Measurements from ENCODE around the gene COL6A1. TPM values are rescaled to one million over a fixed set of nuclear protein-coding genes. Genes with fewer than 3 reads are reported as not detected.
"Not testable (repeated sequence)": the region's sequence is repeated elsewhere in the genome, so short reads cannot be mapped to it uniquely, and the experiment has no call there.

The COL6A1 gene
- total and polyA plus RNA-seq, 2 experiments from 2014 or later: 296 to 592 TPM

DNA sequence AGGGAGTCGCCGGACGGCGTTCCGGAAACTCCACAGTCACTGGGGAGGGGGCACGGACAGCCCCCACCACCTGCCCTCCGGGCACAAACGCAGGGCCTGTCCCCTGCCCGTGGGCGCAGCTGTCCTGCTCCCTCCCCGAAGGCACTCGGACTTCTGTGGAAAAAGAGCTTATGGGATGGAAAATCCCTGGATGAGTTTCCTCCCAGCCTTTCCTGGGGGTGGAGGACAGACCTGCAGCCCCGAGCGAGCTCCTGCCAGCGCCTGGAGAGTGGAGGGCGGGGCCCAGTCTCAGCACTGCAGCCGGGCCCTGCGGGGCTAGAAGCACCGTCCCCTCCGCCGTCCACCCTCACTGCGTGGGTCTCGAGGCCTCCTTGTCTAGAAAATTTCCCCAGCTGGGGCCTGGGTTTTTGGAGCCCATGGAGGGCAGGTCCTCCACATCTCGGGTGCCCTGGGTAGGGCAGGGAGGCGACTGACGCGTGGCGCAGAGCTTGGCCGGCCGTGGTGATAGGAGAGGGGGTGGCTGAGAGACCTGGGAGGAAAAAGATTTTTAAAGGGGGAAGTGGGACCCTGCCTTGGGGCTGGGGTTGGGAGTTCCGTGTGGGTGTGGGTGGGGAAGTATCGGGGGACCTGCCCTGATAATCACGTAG is 6.4 kb upstream of the COL6A1 start:
- Histone ChIP-seq H3K27me3 (peaks cover 9% of the 10 kb centered on the region), H3K36me3 (replicated peaks; ENCODE audit: insufficient read depth, low read depth) (no peaks in the 10 kb centered on the region), H3K27ac (peak overlapping the region; percentile 97), H3K79me2 (no peaks in the 10 kb centered on the region), H2AFZ (no peak overlapping the region), H3K9me3 (ENCODE audit: low read depth) (no peaks in the 10 kb centered on the region), H4K20me1 (ENCODE audit: insufficient read depth, poor library complexity, severe bottlenecking) (no peaks in the 10 kb centered on the region), H3K4me2 (peak overlapping the region; percentile 93), H3K9me2 (replicated peaks; ENCODE audit: insufficient read depth) (no peaks in the 10 kb centered on the region), H3K4me1 (ENCODE audit: insufficient read depth) (peaks cover 71% of the 10 kb centered on the region), H3K4me3 (no peak overlapping the region)
- TF ChIP-seq EZH2phosphoT487 (IDR thresholded peaks at IDR 0.05; ENCODE audit: low read depth, severe bottlenecking, unreplicated experiment) (no peak), EZH2 (IDR thresholded peaks at IDR 0.05; ENCODE audit: borderline replicate concordance) (no peak)
- TF ChIP-seq, protein P1, sequence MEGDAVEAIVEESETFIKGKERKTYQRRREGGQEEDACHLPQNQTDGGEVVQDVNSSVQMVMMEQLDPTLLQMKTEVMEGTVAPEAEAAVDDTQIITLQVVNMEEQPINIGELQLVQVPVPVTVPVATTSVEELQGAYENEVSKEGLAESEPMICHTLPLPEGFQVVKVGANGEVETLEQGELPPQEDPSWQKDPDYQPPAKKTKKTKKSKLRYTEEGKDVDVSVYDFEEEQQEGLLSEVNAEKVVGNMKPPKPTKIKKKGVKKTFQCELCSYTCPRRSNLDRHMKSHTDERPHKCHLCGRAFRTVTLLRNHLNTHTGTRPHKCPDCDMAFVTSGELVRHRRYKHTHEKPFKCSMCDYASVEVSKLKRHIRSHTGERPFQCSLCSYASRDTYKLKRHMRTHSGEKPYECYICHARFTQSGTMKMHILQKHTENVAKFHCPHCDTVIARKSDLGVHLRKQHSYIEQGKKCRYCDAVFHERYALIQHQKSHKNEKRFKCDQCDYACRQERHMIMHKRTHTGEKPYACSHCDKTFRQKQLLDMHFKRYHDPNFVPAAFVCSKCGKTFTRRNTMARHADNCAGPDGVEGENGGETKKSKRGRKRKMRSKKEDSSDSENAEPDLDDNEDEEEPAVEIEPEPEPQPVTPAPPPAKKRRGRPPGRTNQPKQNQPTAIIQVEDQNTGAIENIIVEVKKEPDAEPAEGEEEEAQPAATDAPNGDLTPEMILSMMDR (IDR thresholded peaks at IDR 0.05; ENCODE audit: poor library complexity): no peak
- peak; percentile 74 for DNase-seq (ENCODE audit: low spot score)
- 12% methylated on average over 32 of the region's 33 CpGs for WGBS (ENCODE audit: low lambda C conversion rate, missing lambda C conversion rate)

DNA sequence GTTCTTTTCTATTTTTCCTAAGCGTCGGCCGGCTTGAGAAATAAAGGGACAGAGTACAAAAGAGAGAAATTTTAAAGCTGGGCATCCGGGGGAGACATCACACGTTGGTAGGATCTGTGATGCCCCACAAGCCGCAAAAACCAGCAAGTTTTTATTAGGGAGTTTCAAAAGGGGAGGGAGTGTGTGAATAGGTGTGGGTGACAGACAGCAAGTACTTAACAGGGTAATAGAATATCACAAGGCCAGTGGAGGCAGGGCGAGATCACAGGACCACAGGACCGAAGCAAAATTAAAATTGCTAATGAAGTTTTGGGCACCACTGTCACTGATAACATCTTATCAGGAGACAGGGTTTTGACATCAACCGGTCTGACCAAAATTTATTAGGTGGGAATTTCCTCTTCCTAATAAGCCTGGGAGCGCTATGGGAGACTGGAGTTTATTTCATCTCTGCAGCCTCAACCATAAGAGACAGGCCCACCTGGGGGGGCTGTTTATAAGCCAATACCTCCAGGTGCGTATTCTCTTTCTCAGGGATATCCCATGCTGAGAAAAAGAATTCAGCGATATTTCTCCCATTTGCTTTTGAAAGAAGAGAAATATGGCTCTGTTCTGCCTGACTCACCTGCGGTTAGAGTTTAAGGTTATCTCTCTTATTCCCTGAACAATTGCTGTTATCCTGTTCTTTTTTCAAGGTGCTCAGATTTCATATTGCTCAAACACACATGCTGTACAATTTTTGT is 5.7 kb upstream of the COL6A1 start:
- Histone ChIP-seq H3K4me1 (ENCODE audit: insufficient read depth) (peaks cover 68% of the 10 kb centered on the region), H3K4me2 (peak overlapping the region; percentile 93), H3K27ac (peak overlapping the region; percentile 97)
- not testable (repeated sequence) for H4K20me1 ChIP-seq (ENCODE audit: insufficient read depth, poor library complexity, severe bottlenecking); H3K79me2 ChIP-seq; H3K9me2 ChIP-seq (replicated peaks; ENCODE audit: insufficient read depth); DNase-seq (ENCODE audit: low spot score); H2AFZ ChIP-seq; H3K9me3 ChIP-seq (ENCODE audit: low read depth); H3K27me3 ChIP-seq; H3K4me3 ChIP-seq; H3K36me3 ChIP-seq (replicated peaks; ENCODE audit: insufficient read depth, low read depth)
- WGBS (ENCODE audit: low lambda C conversion rate, missing lambda C conversion rate): 33% methylated on average over 13 of the region's 13 CpGs

DNA sequence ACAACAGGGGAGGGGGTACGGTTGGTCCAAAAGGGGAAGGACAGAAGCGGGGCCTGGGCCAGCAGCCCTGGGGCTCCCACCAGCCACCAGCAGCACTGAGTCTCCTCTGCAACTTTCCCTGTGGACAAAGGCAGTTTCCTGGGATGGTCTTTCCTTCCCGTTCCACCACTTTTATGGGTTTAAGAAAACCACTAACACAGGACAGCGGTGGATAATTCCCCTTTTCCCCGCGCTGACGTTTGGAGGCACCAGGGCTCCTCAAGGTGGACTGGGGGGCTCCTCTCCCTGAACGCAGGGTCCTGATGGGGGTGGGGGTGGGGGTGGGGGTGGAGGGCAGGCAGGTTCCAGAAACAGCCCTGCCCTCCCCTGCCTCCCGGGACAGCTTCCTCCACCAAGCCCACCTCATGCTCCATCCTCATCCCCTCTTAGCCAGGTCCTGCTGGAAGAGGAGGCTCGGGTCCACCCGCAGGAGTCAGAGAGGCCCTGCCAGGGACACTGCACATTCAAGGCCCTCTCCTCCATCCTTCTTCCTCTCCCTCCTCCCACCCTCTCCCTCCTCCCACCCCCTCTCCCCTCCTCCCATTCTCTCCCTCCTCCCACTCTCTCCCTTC is 4.8 kb upstream of the COL6A1 start:
- Histone ChIP-seq H4K20me1 (ENCODE audit: insufficient read depth, poor library complexity, severe bottlenecking) (no peaks in the 10 kb centered on the region), H2AFZ (no peak overlapping the region), H3K4me2 (peak overlapping the region; percentile 59), H3K4me3 (no peak overlapping the region), H3K27ac (peak overlapping the region; percentile 88), H3K36me3 (replicated peaks; ENCODE audit: insufficient read depth, low read depth) (no peaks in the 10 kb centered on the region), H3K79me2 (peaks cover 2% of the 10 kb centered on the region), H3K9me3 (ENCODE audit: low read depth) (no peaks in the 10 kb centered on the region), H3K27me3 (peaks cover 9% of the 10 kb centered on the region), H3K9me2 (replicated peaks; ENCODE audit: insufficient read depth) (no peaks in the 10 kb centered on the region), H3K4me1 (ENCODE audit: insufficient read depth) (peaks cover 62% of the 10 kb centered on the region)
- WGBS (ENCODE audit: low lambda C conversion rate, missing lambda C conversion rate): 32% methylated on average over 4 of the region's 11 CpGs
- no peak for TF ChIP-seq EZH2phosphoT487 (IDR thresholded peaks at IDR 0.05; ENCODE audit: low read depth, severe bottlenecking, unreplicated experiment)
- no peak for TF ChIP-seq EZH2 (IDR thresholded peaks at IDR 0.05; ENCODE audit: borderline replicate concordance)
- TF ChIP-seq, protein P1 (IDR thresholded peaks at IDR 0.05; ENCODE audit: poor library complexity): no peak
- DNase-seq (ENCODE audit: low spot score): no peak

DNA sequence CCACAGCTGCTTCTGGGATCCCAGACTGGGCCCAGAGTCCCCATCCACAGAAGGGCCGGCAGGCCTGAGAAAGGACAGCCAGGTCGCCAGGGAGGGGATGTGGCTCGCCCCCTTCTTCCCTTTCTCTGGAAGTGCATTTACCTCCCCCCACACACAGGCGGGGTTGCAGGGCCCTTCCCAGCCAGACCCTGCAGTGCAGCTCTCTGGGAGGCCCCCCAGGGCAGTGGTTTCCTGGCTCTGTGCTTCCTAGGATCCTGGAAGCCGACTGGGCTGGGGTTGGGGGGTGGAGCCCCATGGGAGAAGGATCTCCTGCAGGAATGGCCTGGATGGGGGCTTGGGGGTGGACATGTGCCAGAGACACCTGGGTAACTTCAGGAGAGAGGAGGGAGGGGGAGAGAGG is 4.2 kb upstream of the COL6A1 start:
- no peak for TF ChIP-seq EZH2phosphoT487 (IDR thresholded peaks at IDR 0.05; ENCODE audit: low read depth, severe bottlenecking, unreplicated experiment)
- TF ChIP-seq, protein P1 (IDR thresholded peaks at IDR 0.05; ENCODE audit: poor library complexity): no peak
- TF ChIP-seq EZH2 (IDR thresholded peaks at IDR 0.05; ENCODE audit: borderline replicate concordance): no peak
- Histone ChIP-seq H4K20me1 (ENCODE audit: insufficient read depth, poor library complexity, severe bottlenecking) (no peaks in the 10 kb centered on the region), H3K9me3 (ENCODE audit: low read depth) (no peaks in the 10 kb centered on the region), H3K36me3 (replicated peaks; ENCODE audit: insufficient read depth, low read depth) (no peaks in the 10 kb centered on the region), H3K4me1 (ENCODE audit: insufficient read depth) (peaks cover 56% of the 10 kb centered on the region), H3K27me3 (peaks cover 7% of the 10 kb centered on the region), H3K79me2 (peaks cover 8% of the 10 kb centered on the region), H3K4me2 (peak overlapping the region; percentile 59), H3K27ac (peak overlapping the region; percentile 88), H2AFZ (no peak overlapping the region), H3K4me3 (no peak overlapping the region), H3K9me2 (replicated peaks; ENCODE audit: insufficient read depth) (no peaks in the 10 kb centered on the region)
- 40% methylated on average over 5 of the region's 5 CpGs for WGBS (ENCODE audit: low lambda C conversion rate, missing lambda C conversion rate)
- DNase-seq (ENCODE audit: low spot score): no peak

Measured in hepatocyte (in vitro differentiated cells).